Naive thymus-derived CD4-positive, alpha-beta T cell (primary cell): ENCODE measurements around the gene KAZN. TPM values are rescaled to one million over a fixed set of nuclear protein-coding genes. Genes with fewer than 3 reads are reported as not detected.

Experiments
- ATAC-seq: fragments of 150-1000 bp; cut with Tn5 transposase; 2 replicates; pipeline ENCODE4 v1.10.0; 2021; ENCODE audit warnings: mild to moderate bottlenecking, moderate library complexity
- CTCF ChIA-PET: fragments of 350-600 bp; sonication (Branson Sonifier 250); formaldehyde crosslinking; loops from one replicate; lab custom pipeline; 2021; ENCODE audit warnings: antibody characterized with exemption; lab: Charles Lee
- POLR2A ChIA-PET: fragments of 350-600 bp; sonication (Branson Sonifier 250); formaldehyde crosslinking; loops from one replicate; lab custom pipeline; 2021; ENCODE audit warnings: antibody characterized with exemption, inconsistent platforms; lab: Charles Lee
- DNase-seq, 9 donors: peaks; one replicate each; pipeline versions ENCODE4 v3.0.0 to v3.0.0-alpha.2; 2020 to 2022; ENCODE audit warnings: mixed read lengths in 1 of 9
- H3K27ac ChIP-seq: one replicate; pipeline ENCODE4 v1.7.0; 2013; ENCODE audit warnings: mild to moderate bottlenecking, low read depth, low read length, moderate library complexity
- H3K27me3 ChIP-seq, 2 donors: one replicate each; pipeline ENCODE4 v1.7.0; 2013; ENCODE audit warnings: low read length in 2 of 2, mild to moderate bottlenecking in 2 of 2, moderate library complexity in 2 of 2; ENCODE audit not compliant: control insufficient read depth in 2 of 2, insufficient read depth in 2 of 2
- H3K36me3 ChIP-seq, 3 experiments: 1 replicate in 2 of 3; 2 replicates in 1 of 3; pipeline ENCODE4 v1.7.0; 2013; ENCODE audit warnings: low read length in 3 of 3, mild to moderate bottlenecking in 3 of 3, moderate library complexity in 1 of 3; ENCODE audit not compliant: insufficient read depth in 3 of 3, control insufficient read depth in 2 of 3
- H3K4me1 ChIP-seq, 2 donors: one replicate each; pipeline ENCODE4 v1.7.0; 2013; ENCODE audit warnings: low read length in 2 of 2, mild to moderate bottlenecking in 2 of 2, moderate library complexity in 1 of 2; ENCODE audit not compliant: control insufficient read depth in 2 of 2, insufficient read depth in 2 of 2
- H3K4me3 ChIP-seq: 2 replicates; pipeline ENCODE4 v1.7.0; 2013; ENCODE audit warnings: mild to moderate bottlenecking, low read length
- H3K9me3 ChIP-seq, 3 experiments: 1 replicate in 2 of 3; 2 replicates in 1 of 3; pipeline ENCODE4 v1.7.0; 2013; ENCODE audit warnings: low read length in 3 of 3; ENCODE audit not compliant: control insufficient read depth in 2 of 3
- H3K27ac Mint-ChIP-seq, 9 donors: one replicate each; pipeline ENCODE4 v1.8.0; 2020 to 2022; ENCODE audit warnings: mixed read lengths in 9 of 9, mild to moderate bottlenecking in 8 of 9, moderate library complexity in 5 of 9, inconsistent platforms in 2 of 9
- H3K27me3 Mint-ChIP-seq, 5 donors: one replicate each; pipeline ENCODE4 v1.8.0; 2021 to 2022; ENCODE audit warnings: mixed read lengths in 5 of 5, mild to moderate bottlenecking in 1 of 5
- H3K36me3 Mint-ChIP-seq, 5 donors: one replicate each; pipeline ENCODE4 v1.8.0; 2020 to 2022; ENCODE audit warnings: mixed read lengths in 5 of 5, mild to moderate bottlenecking in 3 of 5, inconsistent platforms in 1 of 5
- H3K4me1 Mint-ChIP-seq, 7 donors: one replicate each; pipeline ENCODE4 v1.8.0; 2020 to 2022; ENCODE audit warnings: mixed read lengths in 7 of 7, mild to moderate bottlenecking in 3 of 7, inconsistent platforms in 1 of 7
- H3K4me3 Mint-ChIP-seq, 10 donors: one replicate each; pipeline ENCODE4 v1.8.0; 2020 to 2022; ENCODE audit warnings: mild to moderate bottlenecking in 10 of 10, mixed read lengths in 10 of 10, moderate library complexity in 6 of 10, inconsistent platforms in 2 of 10
- H3K9me3 Mint-ChIP-seq, 11 donors: one replicate each; pipeline ENCODE4 v1.8.0; 2020 to 2022; ENCODE audit warnings: mixed read lengths in 11 of 11, mild to moderate bottlenecking in 4 of 11, inconsistent platforms in 1 of 11, moderate library complexity in 1 of 11
- intact Hi-C, 2 donors: fragments of 100-400 bp; cut with micrococcal nuclease; formaldehyde crosslinking; loops; one replicate each; pipeline ENCODE4 v1.15.1; 2023
- polyA plus RNA-seq, 2 donors: library from polyadenylated mRNA; unstranded; fragments of 300-500 nt; fragmentation: Illumina TruSeq; gene quantifications; one replicate each; pipeline ENCODE4 v1.2.3, GENCODE V29; 2021
- total RNA-seq, 6 experiments: library from RNA in 5 of 6; stranded (reverse) in 5 of 6; gene quantifications; 1 replicate in 5 of 6; 2 replicates in 1 of 6; pipeline ENCODE4 v1.2.3 and lab custom pipeline; 2021 to 2026

Gene KAZN
- total and polyA plus RNA-seq, 7 experiments from 2014 or later, result 0.08 to 0.87 (median 0.30) TPM

GRCh38 chr1:14873677-14874076 lies 275.2 kb downstream of the KAZN start:
- H3K4me1 Mint-ChIP-seq, result no peaks in the 10 kb centered on the region
- intact Hi-C loops, result no loop called here
- no peaks in the 10 kb centered on the region for H3K36me3 Mint-ChIP-seq
- Histone ChIP-seq H3K4me1 (no peaks in the 10 kb centered on the region), H3K27ac (no peak overlapping the region), H3K27me3 (no peaks in the 10 kb centered on the region), H3K36me3 (no peaks in the 10 kb centered on the region), H3K4me3 (no peak overlapping the region), H3K9me3 (no peaks in the 10 kb centered on the region)
- ATAC-seq, result no peak
- ChIA-PET CTCF (no interaction called here), POLR2A (no interaction called here)
- H3K27me3 Mint-ChIP-seq, result peaks cover 8 to 22% (median 11%) of the 10 kb centered on the region in 5 donors
- no peak overlapping the region for H3K27ac Mint-ChIP-seq
- H3K9me3 Mint-ChIP-seq, result no peaks in the 10 kb centered on the region
- no peak for DNase-seq
- no peak overlapping the region for H3K4me3 Mint-ChIP-seq

DNA sequence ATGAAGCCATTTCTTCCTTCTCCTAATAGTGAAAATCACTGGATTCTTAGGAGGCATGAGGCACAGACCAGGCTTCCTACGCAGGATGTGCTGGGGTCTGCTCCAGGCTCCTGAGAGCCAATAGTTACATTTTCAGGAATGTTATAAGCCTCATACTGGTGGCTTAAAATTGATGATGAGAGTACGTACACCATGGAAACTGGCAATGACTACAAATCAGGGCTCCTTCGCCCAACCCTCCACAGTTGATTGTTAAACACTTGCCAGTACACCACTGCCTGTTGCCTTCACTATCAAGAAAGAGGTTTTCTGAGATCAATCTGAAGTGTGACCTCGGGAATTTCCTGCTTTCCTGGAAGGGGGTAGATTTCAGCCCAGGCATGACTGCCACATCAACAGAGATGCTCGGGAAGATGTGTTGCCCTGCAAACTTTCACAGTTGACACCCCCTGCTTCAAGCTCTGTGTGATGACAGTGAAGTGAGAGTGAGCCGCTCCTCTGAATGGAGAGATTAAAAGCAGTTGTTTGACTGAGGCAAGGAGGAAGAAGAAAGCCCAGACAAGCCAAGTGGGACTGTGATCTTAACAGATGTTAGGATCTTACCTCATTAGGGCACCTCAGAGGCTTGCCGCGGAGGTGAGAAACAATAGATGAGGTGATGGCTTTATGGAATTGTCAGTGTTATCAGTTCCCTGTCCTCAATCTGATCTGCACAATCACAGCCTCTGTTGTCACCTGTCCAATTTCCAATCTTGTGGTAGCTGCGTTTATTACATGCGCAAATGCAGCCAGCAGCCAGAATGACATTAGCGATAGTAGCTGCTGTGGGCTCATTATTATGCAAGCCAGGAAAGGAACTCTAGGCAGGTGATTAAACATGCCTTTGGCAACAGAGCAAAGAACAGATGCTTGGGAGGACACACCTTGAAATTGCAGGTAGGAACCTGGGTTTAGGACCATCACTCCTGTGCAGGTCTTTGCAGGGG lies 277.3 kb downstream of the KAZN start:
- Mint-ChIP-seq H3K27me3 (peaks cover 8 to 21% (median 10%) of the 10 kb centered on the region in 5 donors), H3K4me1 (no peaks in the 10 kb centered on the region), H3K36me3 (no peaks in the 10 kb centered on the region), H3K9me3 (no peaks in the 10 kb centered on the region), H3K4me3 (no peak overlapping the region), H3K27ac (no peak overlapping the region)
- no peaks in the 10 kb centered on the region for H3K36me3 ChIP-seq
- H3K4me1 ChIP-seq, result no peaks in the 10 kb centered on the region
- POLR2A ChIA-PET, result no interaction called here
- H3K27me3 ChIP-seq, result no peaks in the 10 kb centered on the region
- no peak overlapping the region for H3K4me3 ChIP-seq
- CTCF ChIA-PET, result interaction anchor here (0.7 kb wide), 1 partner anchor 9 kb away, joined by 7 read pairs; no protein-coding TSS in a partner anchor
- H3K27ac ChIP-seq, result no peak overlapping the region
- DNase-seq (no peak), ATAC-seq (no peak)
- intact Hi-C loops, result no loop called here
- H3K9me3 ChIP-seq, result no peaks in the 10 kb centered on the region

DNA sequence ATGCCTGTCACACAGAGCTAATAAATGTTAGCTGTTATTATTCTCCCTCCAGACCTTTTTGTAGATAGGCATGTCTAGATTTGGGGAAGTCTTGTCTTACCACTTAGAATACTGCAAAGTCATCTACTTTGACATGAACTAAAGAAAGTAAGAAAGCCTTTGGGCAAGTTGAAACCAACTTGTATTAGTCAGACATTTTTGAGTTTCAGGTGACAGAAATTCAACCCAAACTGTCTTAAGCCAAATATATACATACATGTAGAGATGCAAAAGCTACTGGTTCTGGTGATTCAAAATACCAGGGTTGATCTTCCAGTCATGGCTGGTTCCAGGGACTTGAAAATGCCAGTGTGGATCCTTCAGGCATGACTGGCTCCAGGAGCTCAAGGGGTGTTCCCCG lies 278.3 kb downstream of the KAZN start:
- H3K36me3 Mint-ChIP-seq, result peaks cover 0 to 2% (median 0%) of the 10 kb centered on the region in 5 donors
- Histone ChIP-seq H3K27ac (no peak overlapping the region), H3K36me3 (no peaks in the 10 kb centered on the region), H3K4me3 (no peak overlapping the region), H3K4me1 (no peaks in the 10 kb centered on the region), H3K27me3 (no peaks in the 10 kb centered on the region), H3K9me3 (no peaks in the 10 kb centered on the region)
- no peaks in the 10 kb centered on the region for H3K4me1 Mint-ChIP-seq
- H3K9me3 Mint-ChIP-seq, result peaks cover 0 to 1% (median 0%) of the 10 kb centered on the region in 11 donors
- H3K27me3 Mint-ChIP-seq, result peaks cover under 1 to 18% (median 6%) of the 10 kb centered on the region in 5 donors
- POLR2A ChIA-PET, result no interaction called here
- intact Hi-C loops, result no loop called here
- H3K4me3 Mint-ChIP-seq, result no peak overlapping the region
- no peak for DNase-seq
- no peak overlapping the region for H3K27ac Mint-ChIP-seq
- CTCF ChIA-PET, result no interaction called here
- no peak for ATAC-seq

GRCh38 chr1:14877224-14877623 lies 278.7 kb downstream of the KAZN start:
- no peak overlapping the region for H3K27ac ChIP-seq
- Mint-ChIP-seq H3K36me3 (peaks cover 0 to 4% (median 0%) of the 10 kb centered on the region in 5 donors), H3K27me3 (peaks cover 0 to 22% (median 7%) of the 10 kb centered on the region in 5 donors), H3K4me3 (no peak overlapping the region), H3K9me3 (peaks cover 0 to 5% (median 0%) of the 10 kb centered on the region in 11 donors), H3K27ac (no peak overlapping the region), H3K4me1 (no peaks in the 10 kb centered on the region)
- no peaks in the 10 kb centered on the region for H3K36me3 ChIP-seq
- CTCF ChIA-PET, result no interaction called here
- POLR2A ChIA-PET, result no interaction called here
- no peaks in the 10 kb centered on the region for H3K27me3 ChIP-seq
- no peak overlapping the region for H3K4me3 ChIP-seq
- no peak for ATAC-seq
- no peak for DNase-seq
- intact Hi-C loops, result no loop called here
- no peaks in the 10 kb centered on the region for H3K9me3 ChIP-seq
- no peaks in the 10 kb centered on the region for H3K4me1 ChIP-seq

DNA sequence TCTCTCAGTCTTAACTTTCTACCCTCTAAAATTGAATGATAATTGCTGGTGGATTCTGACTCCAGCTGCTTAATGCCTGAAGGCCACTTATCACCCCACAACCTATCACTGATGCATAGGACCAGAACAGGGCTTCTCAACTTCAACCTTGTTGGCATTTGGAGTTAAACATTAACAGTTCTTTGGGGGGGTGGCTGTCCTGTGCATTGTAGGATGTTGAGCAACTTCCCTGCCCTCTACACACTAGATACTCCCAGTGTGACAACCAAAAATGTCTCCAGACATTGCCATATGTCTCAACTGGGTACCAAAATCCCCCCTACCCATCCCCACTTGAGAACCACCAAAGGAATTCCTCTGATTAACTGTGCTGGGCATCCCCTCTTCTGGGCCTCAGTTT lies 279.6 kb downstream of the KAZN start:
- Mint-ChIP-seq H3K27ac (no peak overlapping the region), H3K4me1 (no peaks in the 10 kb centered on the region), H3K27me3 (peaks cover 0 to 31% (median 12%) of the 10 kb centered on the region in 5 donors), H3K36me3 (peaks cover 0 to 4% (median 0%) of the 10 kb centered on the region in 5 donors), H3K4me3 (no peak overlapping the region), H3K9me3 (peaks cover 0 to 5% (median 0%) of the 10 kb centered on the region in 11 donors)
- intact Hi-C loops, result no loop called here
- H3K36me3 ChIP-seq, result no peaks in the 10 kb centered on the region
- CTCF ChIA-PET, result no interaction called here
- H3K4me3 ChIP-seq, result no peak overlapping the region
- H3K27me3 ChIP-seq, result no peaks in the 10 kb centered on the region
- DNase-seq, result no peak
- no peak overlapping the region for H3K27ac ChIP-seq
- no peak for ATAC-seq
- POLR2A ChIA-PET, result no interaction called here
- no peaks in the 10 kb centered on the region for H3K9me3 ChIP-seq
- no peaks in the 10 kb centered on the region for H3K4me1 ChIP-seq

DNA sequence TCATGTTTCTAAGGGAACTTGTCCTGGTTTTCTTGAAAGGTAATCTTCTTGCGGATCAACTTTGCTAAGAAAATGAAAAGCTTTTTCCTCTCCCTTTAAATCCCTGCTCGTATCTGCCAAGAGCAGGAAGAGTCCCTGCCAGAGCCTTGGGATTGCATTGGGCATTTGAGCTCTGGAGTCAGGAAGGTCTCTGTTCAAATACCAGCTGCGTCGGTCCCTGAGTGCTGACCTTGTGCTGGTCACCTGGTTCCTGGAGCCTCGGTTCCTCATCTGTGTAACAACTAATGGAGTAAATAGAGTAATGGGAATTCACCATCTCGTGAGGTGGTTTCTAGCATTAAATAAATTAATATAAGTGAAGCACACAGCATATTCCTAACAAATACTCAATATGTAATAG lies 280.5 kb downstream of the KAZN start:
- Histone ChIP-seq H3K36me3 (no peaks in the 10 kb centered on the region), H3K27me3 (no peaks in the 10 kb centered on the region), H3K27ac (no peak overlapping the region), H3K4me3 (no peak overlapping the region), H3K4me1 (no peaks in the 10 kb centered on the region), H3K9me3 (no peaks in the 10 kb centered on the region)
- peaks cover 6 to 34% (median 12%) of the 10 kb centered on the region in 5 donors for H3K27me3 Mint-ChIP-seq
- DNase-seq (no peak), ATAC-seq (no peak)
- no peak overlapping the region for H3K27ac Mint-ChIP-seq
- no peaks in the 10 kb centered on the region for H3K4me1 Mint-ChIP-seq
- peaks cover 0 to 5% (median 0%) of the 10 kb centered on the region in 11 donors for H3K9me3 Mint-ChIP-seq
- no peak overlapping the region for H3K4me3 Mint-ChIP-seq
- ChIA-PET CTCF (no interaction called here), POLR2A (no interaction called here)
- intact Hi-C loops, result no loop called here
- peaks cover 0 to 4% (median 0%) of the 10 kb centered on the region in 5 donors for H3K36me3 Mint-ChIP-seq
